ENCODE measurements around the gene TACC2. TPM values are rescaled to one million over a fixed set of nuclear protein-coding genes. Genes with fewer than 3 reads are reported as not detected.
"Not testable (repeated sequence)": the region's sequence is repeated elsewhere in the genome, so short reads cannot be mapped to it uniquely, and the experiment has no call there.

Gene TACC2
- total RNA-seq, 4 donors from 2014 or later = 46.5 to 106 (median 71.6) TPM

DNA sequence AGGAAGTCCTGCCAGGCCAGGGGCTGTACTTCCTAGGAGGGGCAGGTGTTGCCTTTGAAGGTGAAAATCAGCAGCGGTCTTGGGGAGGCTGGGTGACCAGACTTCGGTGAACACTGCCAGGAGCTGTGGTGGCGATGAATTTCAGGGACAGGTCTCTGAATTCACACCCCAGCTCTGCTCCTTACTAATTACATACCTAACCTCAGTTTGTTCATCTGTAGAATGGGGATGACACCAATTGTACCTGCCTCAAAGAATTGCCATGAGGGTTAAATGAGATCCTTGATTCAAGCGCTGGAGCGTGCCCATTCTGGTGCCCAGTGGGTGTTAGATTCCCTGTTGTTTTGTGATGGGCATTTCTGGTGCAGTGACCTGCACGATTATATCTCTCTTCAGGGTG, 102.8 kb downstream of the TACC2 start:
- 79 to 97% methylated on average over 3 to 4 of the region's 6 CpGs for WGBS, 2 donors
- DNase-seq = no peak
- Histone ChIP-seq H3K9me3 (no peaks in the 10 kb centered on the region), H3K4me3 (no peak overlapping the region), H3K4me1 (peaks cover 0 to 40% (median 17%) of the 10 kb centered on the region in 3 donors), H3K27me3 (no peaks in the 10 kb centered on the region), H3K36me3 (peaks cover 0 to 58% (median 0%) of the 10 kb centered on the region in 3 donors), H3K27ac (no peak overlapping the region)
- intact Hi-C loops (cut with DNase I) = no loop called here
- TF ChIP-seq, protein P1, sequence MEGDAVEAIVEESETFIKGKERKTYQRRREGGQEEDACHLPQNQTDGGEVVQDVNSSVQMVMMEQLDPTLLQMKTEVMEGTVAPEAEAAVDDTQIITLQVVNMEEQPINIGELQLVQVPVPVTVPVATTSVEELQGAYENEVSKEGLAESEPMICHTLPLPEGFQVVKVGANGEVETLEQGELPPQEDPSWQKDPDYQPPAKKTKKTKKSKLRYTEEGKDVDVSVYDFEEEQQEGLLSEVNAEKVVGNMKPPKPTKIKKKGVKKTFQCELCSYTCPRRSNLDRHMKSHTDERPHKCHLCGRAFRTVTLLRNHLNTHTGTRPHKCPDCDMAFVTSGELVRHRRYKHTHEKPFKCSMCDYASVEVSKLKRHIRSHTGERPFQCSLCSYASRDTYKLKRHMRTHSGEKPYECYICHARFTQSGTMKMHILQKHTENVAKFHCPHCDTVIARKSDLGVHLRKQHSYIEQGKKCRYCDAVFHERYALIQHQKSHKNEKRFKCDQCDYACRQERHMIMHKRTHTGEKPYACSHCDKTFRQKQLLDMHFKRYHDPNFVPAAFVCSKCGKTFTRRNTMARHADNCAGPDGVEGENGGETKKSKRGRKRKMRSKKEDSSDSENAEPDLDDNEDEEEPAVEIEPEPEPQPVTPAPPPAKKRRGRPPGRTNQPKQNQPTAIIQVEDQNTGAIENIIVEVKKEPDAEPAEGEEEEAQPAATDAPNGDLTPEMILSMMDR (IDR thresholded peaks at IDR 0.05) = no peak
- TF ChIP-seq POLR2A (IDR thresholded peaks at IDR 0.05) = no peak

DNA sequence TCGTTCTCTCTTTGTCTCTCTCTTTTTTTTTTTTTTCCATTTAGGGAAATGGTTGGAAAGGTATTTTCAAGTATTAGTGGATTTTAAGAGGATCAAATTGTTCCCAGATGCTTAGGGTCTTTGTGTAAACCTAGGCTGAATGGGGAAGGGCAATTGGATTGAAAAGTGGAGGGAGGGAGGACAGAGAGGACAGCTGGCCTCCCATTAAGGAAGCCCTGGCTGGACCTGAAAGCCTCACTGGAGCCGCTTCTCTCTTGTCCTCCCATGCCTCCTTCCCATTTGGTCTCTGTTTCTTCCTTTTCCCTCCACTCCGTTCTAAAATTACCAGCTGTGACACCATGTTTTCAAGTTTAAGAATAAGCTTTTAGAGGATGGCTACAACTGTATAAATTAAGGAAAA, 104.1 kb downstream of the TACC2 start:
- intact Hi-C loops (cut with DNase I) = no loop called here
- H3K4me3 ChIP-seq = no peak overlapping the region
- H3K27ac ChIP-seq = no peak overlapping the region
- TF ChIP-seq POLR2A (IDR thresholded peaks at IDR 0.05) = no peak
- 82 to 87% methylated on average over 3 of the region's 3 CpGs for WGBS, 2 donors
- H3K36me3 ChIP-seq = peaks cover 0 to 57% (median 0%) of the 10 kb centered on the region in 3 donors
- no peak for DNase-seq
- H3K9me3 ChIP-seq = no peaks in the 10 kb centered on the region
- H3K4me1 ChIP-seq = peaks cover 0 to 30% (median 9%) of the 10 kb centered on the region in 3 donors
- H3K27me3 ChIP-seq = no peaks in the 10 kb centered on the region

DNA sequence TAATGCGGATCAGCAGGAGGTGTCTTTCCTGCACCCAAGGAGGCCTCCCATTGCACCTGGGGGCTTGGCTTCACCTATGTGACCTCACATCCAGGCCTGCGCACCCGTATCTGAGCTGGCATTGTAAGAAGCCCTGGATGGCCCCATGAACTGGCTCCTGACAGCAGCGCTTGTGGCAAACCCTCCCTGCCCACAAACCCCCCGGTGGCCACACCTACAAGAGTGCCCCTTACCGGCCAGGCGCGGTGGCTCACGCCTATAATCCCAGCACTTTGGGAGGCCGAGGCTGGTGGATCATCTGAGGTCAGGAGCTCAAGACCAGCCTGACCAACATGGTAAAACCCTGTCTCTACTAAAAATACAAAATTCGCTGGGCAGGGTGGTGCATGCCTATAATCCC, 107.2 kb downstream of the TACC2 start:
- Histone ChIP-seq H3K36me3 (peaks cover 0 to 44% (median 0%) of the 10 kb centered on the region in 3 donors), H3K4me1 (peaks cover 0 to 18% (median 0%) of the 10 kb centered on the region in 3 donors)
- 80% methylated on average over 5 of the region's 11 CpGs; no CpG with 5 or more reads in 1 of the 2 donors for WGBS, 2 donors
- H3K9me3 ChIP-seq; DNase-seq; H3K27me3 ChIP-seq; H3K27ac ChIP-seq; intact Hi-C loops (cut with DNase I); H3K4me3 ChIP-seq: not testable (repeated sequence)

DNA sequence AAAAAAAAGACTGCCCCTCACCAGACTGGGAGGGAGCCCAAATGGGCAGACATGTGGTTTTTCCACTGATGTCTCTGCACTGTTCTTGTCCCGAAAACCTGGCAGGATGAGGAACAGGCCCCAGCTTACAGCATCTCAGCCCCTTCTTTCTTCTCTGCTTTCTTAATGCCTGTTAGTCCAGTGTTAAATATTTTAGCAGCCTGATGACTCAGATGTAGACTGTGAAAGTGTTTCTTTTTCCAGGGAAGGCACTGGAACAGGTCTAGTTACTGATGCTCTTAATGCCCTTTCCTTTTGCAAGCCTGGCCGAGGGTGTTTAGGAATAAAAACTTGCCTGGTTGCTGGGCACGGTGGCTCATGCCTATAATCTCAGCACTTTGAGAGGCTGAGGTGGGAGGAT, 107.7 kb downstream of the TACC2 start:
- 49 to 59% methylated on average over 3 of the region's 3 CpGs for WGBS, 2 donors
- no peaks in the 10 kb centered on the region for H3K27me3 ChIP-seq
- H3K4me1 ChIP-seq = peaks cover 0 to 18% (median 0%) of the 10 kb centered on the region in 3 donors
- no peak overlapping the region for H3K4me3 ChIP-seq
- no peak overlapping the region for H3K27ac ChIP-seq
- intact Hi-C loops (cut with DNase I) = no loop called here
- H3K9me3 ChIP-seq = no peaks in the 10 kb centered on the region
- no peak for DNase-seq
- TF ChIP-seq, protein P1 (IDR thresholded peaks at IDR 0.05) = no peak
- TF ChIP-seq POLR2A (IDR thresholded peaks at IDR 0.05) = no peak
- H3K36me3 ChIP-seq = peaks cover 0 to 38% (median 0%) of the 10 kb centered on the region in 3 donors

DNA sequence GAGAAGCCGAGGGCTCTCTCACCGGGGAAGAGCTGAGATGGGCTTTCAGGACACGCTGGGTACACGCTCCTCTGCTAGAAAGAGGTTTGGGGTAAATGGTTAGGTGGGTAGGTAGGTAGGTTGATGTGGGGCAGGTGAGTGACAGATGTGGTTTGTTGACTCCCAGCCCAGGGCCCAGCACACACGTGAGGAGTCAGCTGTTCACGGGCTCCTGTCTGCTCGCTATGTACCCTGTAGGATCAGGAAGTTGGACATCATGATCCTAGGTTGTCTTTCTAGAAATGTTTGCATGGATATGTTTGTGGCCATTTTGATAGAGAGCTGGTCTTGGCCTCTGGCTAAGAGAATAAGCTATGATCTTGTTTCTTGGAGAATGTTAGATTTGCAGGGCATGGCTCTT, 109.0 kb downstream of the TACC2 start:
- H3K27me3 ChIP-seq = no peaks in the 10 kb centered on the region
- H3K4me1 ChIP-seq = peaks cover 0 to 29% (median 4%) of the 10 kb centered on the region in 3 donors
- no peak overlapping the region for H3K27ac ChIP-seq
- 80 to 88% methylated on average over 7 of the region's 7 CpGs for WGBS, 2 donors
- intact Hi-C loops (cut with DNase I) = no loop called here
- peaks cover 0 to 26% (median 0%) of the 10 kb centered on the region in 3 donors for H3K36me3 ChIP-seq
- DNase-seq = no peak
- no peaks in the 10 kb centered on the region for H3K9me3 ChIP-seq
- TF ChIP-seq POLR2A (IDR thresholded peaks at IDR 0.05) = no peak
- TF ChIP-seq, protein P1 (IDR thresholded peaks at IDR 0.05) = no peak
- H3K4me3 ChIP-seq = no peak overlapping the region

DNA sequence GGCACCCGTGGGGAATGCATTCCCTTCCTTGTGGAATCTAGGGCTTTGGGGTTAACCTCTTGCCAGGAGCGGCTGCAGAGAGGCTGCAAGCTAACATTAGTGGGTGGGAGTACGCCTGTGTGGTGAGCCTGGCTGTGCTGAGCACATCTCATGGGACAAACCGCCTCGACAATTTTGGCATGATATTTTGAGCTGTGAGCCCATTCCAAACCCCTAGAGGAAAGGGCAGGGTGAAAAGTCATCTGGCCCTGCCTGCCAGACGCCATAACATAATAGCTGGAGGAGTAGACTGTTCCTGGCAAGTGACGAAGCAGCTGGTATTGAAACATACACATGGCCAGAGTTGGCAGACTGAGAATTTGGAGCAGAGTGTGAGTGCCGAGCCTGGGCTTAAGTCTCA, 110.0 kb downstream of the TACC2 start:
- intact Hi-C loops (cut with DNase I) = no loop called here
- no peak overlapping the region for H3K4me3 ChIP-seq
- H3K36me3 ChIP-seq = peaks cover 0 to 24% (median 0%) of the 10 kb centered on the region in 3 donors
- no peaks in the 10 kb centered on the region for H3K27me3 ChIP-seq
- DNase-seq = no peak
- peak overlapping the region in 2 of 4 donors; percentile 4 to 11 for H3K27ac ChIP-seq
- peaks cover 0 to 32% (median 4%) of the 10 kb centered on the region in 3 donors for H3K4me1 ChIP-seq
- 42 to 45% methylated on average over 7 of the region's 8 CpGs for whole genome bisulfite sequencing, 2 donors
- no peak for TF ChIP-seq POLR2A (IDR thresholded peaks at IDR 0.05)
- TF ChIP-seq, protein P1 (IDR thresholded peaks at IDR 0.05) = no peak
- no peaks in the 10 kb centered on the region for H3K9me3 ChIP-seq
